Measurements from ENCODE around the gene BTN1A1.
A peak's percentile ranks its signal among the peaks of the same experiment; 100 is the strongest.

The BTN1A1 gene

GRCh38 chr6:26536571-26537159 is 36.6 kb downstream of the BTN1A1 start:
- no peak for TF ChIP-seq POU6F1 (CRISPR knock-in tag; IDR thresholded peaks at IDR 0.05; ENCODE audit: borderline replicate concordance, low read depth)
- ATAC-seq = peak; percentile 1

GRCh38 chr6:26537160-26537845 is 37.2 kb downstream of the BTN1A1 start:
- TF ChIP-seq ZNF8 (CRISPR knock-in tag; IDR thresholded peaks at IDR 0.05) (peak; percentile 74), SNAI2 (CRISPR knock-in tag; IDR thresholded peaks at IDR 0.05) (no peak)
- ATAC-seq = peak; percentile 76

- 0 out of 2 replicates have a peak, but pooled peaks have one; percentile 20 for TF ChIP-seq ZNF8 (CRISPR knock-in tag; IDR thresholded peaks at IDR 0.05)
- TF ChIP-seq, protein P1, sequence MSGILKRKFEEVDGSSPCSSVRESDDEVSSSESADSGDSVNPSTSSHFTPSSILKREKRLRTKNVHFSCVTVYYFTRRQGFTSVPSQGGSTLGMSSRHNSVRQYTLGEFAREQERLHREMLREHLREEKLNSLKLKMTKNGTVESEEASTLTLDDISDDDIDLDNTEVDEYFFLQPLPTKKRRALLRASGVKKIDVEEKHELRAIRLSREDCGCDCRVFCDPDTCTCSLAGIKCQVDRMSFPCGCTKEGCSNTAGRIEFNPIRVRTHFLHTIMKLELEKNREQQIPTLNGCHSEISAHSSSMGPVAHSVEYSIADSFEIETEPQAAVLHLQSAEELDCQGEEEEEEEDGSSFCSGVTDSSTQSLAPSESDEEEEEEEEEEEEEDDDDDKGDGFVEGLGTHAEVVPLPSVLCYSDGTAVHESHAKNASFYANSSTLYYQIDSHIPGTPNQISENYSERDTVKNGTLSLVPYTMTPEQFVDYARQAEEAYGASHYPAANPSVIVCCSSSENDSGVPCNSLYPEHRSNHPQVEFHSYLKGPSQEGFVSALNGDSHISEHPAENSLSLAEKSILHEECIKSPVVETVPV (CRISPR knock-in tag; IDR thresholded peaks at IDR 0.05) = no peak
- ATAC-seq = peak; percentile 86
Observed at GRCh38 chr6:26537846-26538571, 37.9 kb downstream of the BTN1A1 start, which contains the start of gene HMGN4. Gene HMGN4, plus strand, starts transcription at chr6:26538366. Its CDS starts 6,841 bp downstream, at chr6:26545207.

DNA sequence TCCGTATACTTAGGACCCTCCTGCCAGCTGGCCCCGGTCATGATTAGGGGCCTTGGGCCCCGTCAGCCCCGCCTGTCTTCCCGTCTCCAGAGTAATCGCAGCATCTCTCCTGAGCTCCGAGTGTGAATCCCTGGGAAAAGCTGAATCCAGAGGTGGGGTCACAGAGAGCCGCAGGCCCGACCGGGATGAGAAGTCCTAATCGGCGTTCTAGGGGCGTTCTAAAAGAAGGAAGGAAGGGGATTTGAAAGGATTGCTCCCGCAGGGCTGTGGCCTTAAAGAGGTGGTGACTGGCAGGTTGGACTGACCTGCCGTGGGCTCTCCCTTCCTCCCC is 38.4 kb downstream of the BTN1A1 start:
- peak; percentile 10 for ATAC-seq
- TF ChIP-seq ZC3H10 (CRISPR knock-in tag; IDR thresholded peaks at IDR 0.05) (no peak), OSR1 (CRISPR knock-in tag; IDR thresholded peaks at IDR 0.05) (no peak), PPARA (CRISPR knock-in tag; IDR thresholded peaks at IDR 0.05; ENCODE audit: borderline replicate concordance) (no peak), TCF4 (CRISPR knock-in tag; IDR thresholded peaks at IDR 0.05; ENCODE audit: borderline replicate concordance) (no peak)

DNA sequence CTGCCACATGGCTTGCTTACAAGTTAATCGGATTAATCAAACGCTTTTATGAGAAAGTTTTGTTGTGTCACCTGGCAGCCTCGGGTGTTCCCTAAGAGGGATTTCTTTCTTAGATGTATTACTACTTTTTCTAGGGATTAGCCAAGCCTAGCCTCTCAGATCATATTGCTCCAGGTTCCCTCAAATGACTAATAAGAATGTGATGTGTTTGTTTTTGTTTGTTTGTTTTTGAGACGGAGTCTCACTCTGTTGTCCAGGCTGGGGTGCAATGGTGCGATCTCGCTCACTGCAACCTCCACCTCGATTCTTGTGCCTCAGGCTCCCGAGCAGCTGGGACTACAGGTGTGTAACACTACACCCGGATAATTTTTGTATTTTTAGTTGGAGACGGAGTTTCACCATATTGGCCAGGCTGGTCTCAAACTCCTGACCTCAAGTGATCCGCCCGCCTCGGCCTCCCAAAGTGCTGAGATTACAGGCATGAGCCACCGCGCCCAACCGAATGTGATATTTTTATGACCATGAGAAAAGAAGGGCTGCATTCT is 39.0 kb downstream of the BTN1A1 start:
- no peak for ATAC-seq

DNA sequence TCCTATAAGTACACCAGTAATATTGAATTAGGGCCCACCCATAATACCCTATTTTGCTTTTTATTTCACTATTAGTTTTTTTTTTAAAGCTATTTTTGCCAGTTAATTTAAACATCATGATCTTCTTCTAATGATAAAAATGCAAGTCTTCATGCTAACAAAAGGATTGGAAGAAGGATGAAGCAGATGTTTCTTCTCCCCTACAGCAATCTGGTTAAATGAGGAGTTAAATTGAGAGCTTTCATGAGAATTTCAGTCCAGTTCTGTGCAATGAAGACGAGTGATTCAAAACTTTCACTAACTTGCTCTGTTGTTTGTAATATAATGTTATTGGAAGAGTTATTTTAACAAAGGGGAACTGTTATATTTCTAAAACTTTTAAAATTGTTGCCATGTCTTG is 41.5 kb downstream of the BTN1A1 start:
- no peak for ATAC-seq
- TF ChIP-seq TCF4 (CRISPR knock-in tag; IDR thresholded peaks at IDR 0.05; ENCODE audit: borderline replicate concordance) = no peak

More for the DNA sequence above, 39.0 kb downstream of the BTN1A1 start:
- TF ChIP-seq ZFP30 (CRISPR knock-in tag; IDR thresholded peaks at IDR 0.05) (no peak), ARNTL (CRISPR knock-in tag; IDR thresholded peaks at IDR 0.05; ENCODE audit: borderline replicate concordance, low read depth) (no peak), ISL1 (CRISPR knock-in tag; IDR thresholded peaks at IDR 0.05) (no peak), TOX (CRISPR knock-in tag; IDR thresholded peaks at IDR 0.05; ENCODE audit: borderline replicate concordance) (no peak)
- TF ChIP-seq, protein P2, sequence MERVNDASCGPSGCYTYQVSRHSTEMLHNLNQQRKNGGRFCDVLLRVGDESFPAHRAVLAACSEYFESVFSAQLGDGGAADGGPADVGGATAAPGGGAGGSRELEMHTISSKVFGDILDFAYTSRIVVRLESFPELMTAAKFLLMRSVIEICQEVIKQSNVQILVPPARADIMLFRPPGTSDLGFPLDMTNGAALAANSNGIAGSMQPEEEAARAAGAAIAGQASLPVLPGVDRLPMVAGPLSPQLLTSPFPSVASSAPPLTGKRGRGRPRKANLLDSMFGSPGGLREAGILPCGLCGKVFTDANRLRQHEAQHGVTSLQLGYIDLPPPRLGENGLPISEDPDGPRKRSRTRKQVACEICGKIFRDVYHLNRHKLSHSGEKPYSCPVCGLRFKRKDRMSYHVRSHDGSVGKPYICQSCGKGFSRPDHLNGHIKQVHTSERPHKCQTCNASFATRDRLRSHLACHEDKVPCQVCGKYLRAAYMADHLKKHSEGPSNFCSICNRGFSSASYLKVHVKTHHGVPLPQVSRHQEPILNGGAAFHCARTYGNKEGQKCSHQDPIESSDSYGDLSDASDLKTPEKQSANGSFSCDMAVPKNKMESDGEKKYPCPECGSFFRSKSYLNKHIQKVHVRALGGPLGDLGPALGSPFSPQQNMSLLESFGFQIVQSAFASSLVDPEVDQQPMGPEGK (CRISPR knock-in tag; IDR thresholded peaks at IDR 0.05; ENCODE audit: borderline replicate concordance) = no peak
- TF ChIP-seq, protein P1 (CRISPR knock-in tag; IDR thresholded peaks at IDR 0.05) = no peak

- ATAC-seq = peak; percentile 89
- no peak for TF ChIP-seq GLIS3 (CRISPR knock-in tag; IDR thresholded peaks at IDR 0.05)
- TF ChIP-seq BACH2 (CRISPR knock-in tag; IDR thresholded peaks at IDR 0.05; ENCODE audit: borderline replicate concordance) = no peak
- TF ChIP-seq, protein P1 (CRISPR knock-in tag; IDR thresholded peaks at IDR 0.05) = no peak
- no peak for TF ChIP-seq CSDC2 (CRISPR knock-in tag; IDR thresholded peaks at IDR 0.05)
- TF ChIP-seq ZNF8 (CRISPR knock-in tag; IDR thresholded peaks at IDR 0.05) = no peak
- no peak for TF ChIP-seq ISL1 (CRISPR knock-in tag; IDR thresholded peaks at IDR 0.05)
- TF ChIP-seq, protein P3, sequence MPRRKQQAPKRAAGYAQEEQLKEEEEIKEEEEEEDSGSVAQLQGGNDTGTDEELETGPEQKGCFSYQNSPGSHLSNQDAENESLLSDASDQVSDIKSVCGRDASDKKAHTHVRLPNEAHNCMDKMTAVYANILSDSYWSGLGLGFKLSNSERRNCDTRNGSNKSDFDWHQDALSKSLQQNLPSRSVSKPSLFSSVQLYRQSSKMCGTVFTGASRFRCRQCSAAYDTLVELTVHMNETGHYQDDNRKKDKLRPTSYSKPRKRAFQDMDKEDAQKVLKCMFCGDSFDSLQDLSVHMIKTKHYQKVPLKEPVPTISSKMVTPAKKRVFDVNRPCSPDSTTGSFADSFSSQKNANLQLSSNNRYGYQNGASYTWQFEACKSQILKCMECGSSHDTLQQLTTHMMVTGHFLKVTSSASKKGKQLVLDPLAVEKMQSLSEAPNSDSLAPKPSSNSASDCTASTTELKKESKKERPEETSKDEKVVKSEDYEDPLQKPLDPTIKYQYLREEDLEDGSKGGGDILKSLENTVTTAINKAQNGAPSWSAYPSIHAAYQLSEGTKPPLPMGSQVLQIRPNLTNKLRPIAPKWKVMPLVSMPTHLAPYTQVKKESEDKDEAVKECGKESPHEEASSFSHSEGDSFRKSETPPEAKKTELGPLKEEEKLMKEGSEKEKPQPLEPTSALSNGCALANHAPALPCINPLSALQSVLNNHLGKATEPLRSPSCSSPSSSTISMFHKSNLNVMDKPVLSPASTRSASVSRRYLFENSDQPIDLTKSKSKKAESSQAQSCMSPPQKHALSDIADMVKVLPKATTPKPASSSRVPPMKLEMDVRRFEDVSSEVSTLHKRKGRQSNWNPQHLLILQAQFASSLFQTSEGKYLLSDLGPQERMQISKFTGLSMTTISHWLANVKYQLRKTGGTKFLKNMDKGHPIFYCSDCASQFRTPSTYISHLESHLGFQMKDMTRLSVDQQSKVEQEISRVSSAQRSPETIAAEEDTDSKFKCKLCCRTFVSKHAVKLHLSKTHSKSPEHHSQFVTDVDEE (CRISPR knock-in tag; IDR thresholded peaks at IDR 0.05) = no peak
- no peak for TF ChIP-seq ARNTL (CRISPR knock-in tag; IDR thresholded peaks at IDR 0.05; ENCODE audit: borderline replicate concordance, low read depth)
Observed at GRCh38 chr6:26543953-26544352, 43.9 kb downstream of the BTN1A1 start.
